ENCODE measurements around the gene ESYT3.
"Not testable (repeated sequence)": the region's sequence is repeated elsewhere in the genome, so short reads cannot be mapped to it uniquely, and the experiment has no call there.

The ESYT3 gene

GRCh38 chr3:138412821-138413551, 21.4 kb upstream of the ESYT3 start:
- no peak for DNase-seq

- not testable (repeated sequence) for DNase-seq
Observed at GRCh38 chr3:138416236-138416635, 18.2 kb upstream of the ESYT3 start.

- peak; percentile 69 to 70 for DNase-seq
Observed at GRCh38 chr3:138417559-138417982, 16.8 kb upstream of the ESYT3 start.

- no peak for DNase-seq
Observed at GRCh38 chr3:138418601-138419206, 15.7 kb upstream of the ESYT3 start.

GRCh38 chr3:138423316-138423715, 11.1 kb upstream of the ESYT3 start:
- no peak for DNase-seq

- DNase-seq = no peak
Observed at GRCh38 chr3:138424323-138424722, 10.1 kb upstream of the ESYT3 start.

GRCh38 chr3:138426211-138426610, 8.2 kb upstream of the ESYT3 start:
- DNase-seq = no peak

GRCh38 chr3:138426754-138427153, 7.7 kb upstream of the ESYT3 start:
- DNase-seq = not testable (repeated sequence)

- DNase-seq = no peak
Observed at GRCh38 chr3:138429665-138430064, 4.8 kb upstream of the ESYT3 start.

- DNase-seq = no peak
Observed at GRCh38 chr3:138432576-138433240, 1.7 kb upstream of the ESYT3 start.

GRCh38 chr3:138433892-138434275, 532 bp upstream of the ESYT3 start:
- DNase-seq = no peak

- DNase-seq = no peak
Observed at GRCh38 chr3:138434875-138435772, 708 bp downstream of the ESYT3 start.

- no peak for DNase-seq
Observed at GRCh38 chr3:138435840-138436239, 1.4 kb downstream of the ESYT3 start.

GRCh38 chr3:138437281-138437680, 2.9 kb downstream of the ESYT3 start:
- no peak for DNase-seq

GRCh38 chr3:138438896-138439295, 4.5 kb downstream of the ESYT3 start:
- DNase-seq = no peak

GRCh38 chr3:138439646-138440045, 5.2 kb downstream of the ESYT3 start:
- DNase-seq = no peak

GRCh38 chr3:138440121-138440521, 5.7 kb downstream of the ESYT3 start:
- DNase-seq = no peak

GRCh38 chr3:138440596-138440995, 6.2 kb downstream of the ESYT3 start:
- DNase-seq = no peak

- no peak for DNase-seq
Observed at GRCh38 chr3:138441256-138441655, 6.8 kb downstream of the ESYT3 start.

- no peak for DNase-seq
Observed at GRCh38 chr3:138441742-138442141, 7.3 kb downstream of the ESYT3 start.

GRCh38 chr3:138442433-138442832, 8.0 kb downstream of the ESYT3 start:
- DNase-seq = no peak

- DNase-seq = no peak
Observed at GRCh38 chr3:138443091-138443490, 8.7 kb downstream of the ESYT3 start.

Data from stimulated activated CD4-positive, alpha-beta T cell treated with anti-CD3 and anti-CD28 coated beads, Interleukin-2, amount 100 ng/mL, for 48 hours (primary cell).